B cell (primary cell): ENCODE data around the gene SLC7A9. TPM values are rescaled to one million over a fixed set of nuclear protein-coding genes. Genes with fewer than 3 reads are reported as not detected.

Experiments
- ATAC-seq: fragments of 200-7000 bp; cut with Tn5 transposase; one replicate; pipeline ENCODE4 v1.10.0; 2021; ENCODE audit warnings: low read depth, mild to moderate bottlenecking, moderate number of reproducible peaks, moderate library complexity
- CTCF ChIA-PET: fragments of 350-600 bp; sonication (Branson Sonifier 250); formaldehyde crosslinking; loops from one replicate; lab custom pipeline; 2021; ENCODE audit warnings: antibody characterized with exemption, inconsistent platforms; lab: Charles Lee
- POLR2A ChIA-PET: fragments of 350-600 bp; sonication (Branson Sonifier 250); formaldehyde crosslinking; loops from one replicate; lab custom pipeline; 2021; ENCODE audit warnings: antibody characterized with exemption; lab: Charles Lee
- DNase-seq: peaks from one replicate; pipeline ENCODE4 v3.0.0; 2013
- H2AFZ ChIP-seq: 2 replicates; pipeline ENCODE4 v1.6.1; 2012; ENCODE audit warnings: mild to moderate bottlenecking, low read depth, low read length; ENCODE audit not compliant: insufficient read depth, poor library complexity, severe bottlenecking
- H3K27ac ChIP-seq, 2 donors: 1 replicate in 1 of 2; 2 replicates in 1 of 2; pipeline ENCODE4 v1.5.1; 2012 to 2013; ENCODE audit warnings: low read length in 2 of 2, mild to moderate bottlenecking in 2 of 2, moderate library complexity in 1 of 2
- H3K27me3 ChIP-seq, 4 experiments: fragments of 200-600 bp in 1 of 4; sonication (generic) in 1 of 4; replicated peaks in 1 of 4; 1 replicate in 2 of 4; 2 replicates in 2 of 4; pipeline versions ENCODE4 v1.6.1 to v1.7.0; 2013 to 2016; ENCODE audit warnings: low read length in 3 of 4, mild to moderate bottlenecking in 2 of 4, mixed read lengths in 1 of 4, moderate library complexity in 1 of 4; ENCODE audit not compliant: insufficient read depth in 4 of 4, control insufficient read depth in 3 of 4; ENCODE audit errors: control extremely low read depth in 1 of 4
- H3K36me3 ChIP-seq, 2 experiments: replicated peaks in 1 of 2; 1 replicate in 1 of 2; 2 replicates in 1 of 2; pipeline versions ENCODE4 v1.6.1 to v1.7.1; 2013; ENCODE audit warnings: low read length in 1 of 2; ENCODE audit not compliant: insufficient read depth in 2 of 2, control insufficient read depth in 1 of 2; ENCODE audit errors: control extremely low read depth in 1 of 2, extremely low read depth in 1 of 2
- H3K4me1 ChIP-seq, 2 donors: fragments of 200-600 bp in 1 of 2; sonication (generic) in 1 of 2; 1 replicate in 1 of 2; 2 replicates in 1 of 2; pipeline versions ENCODE4 v1.5.1 to v1.6.1; 2013 to 2017; ENCODE audit warnings: low read length in 2 of 2; ENCODE audit not compliant: control insufficient read depth in 2 of 2, insufficient read depth in 2 of 2
- H3K4me2 ChIP-seq: replicated peaks from 2 replicates; pipeline ENCODE3; 2012; ENCODE audit warnings: mild to moderate bottlenecking, low read depth, low read length; ENCODE audit not compliant: poor library complexity, severe bottlenecking
- H3K4me3 ChIP-seq, 5 experiments: fragments of 200-600 bp in 1 of 5; sonication (generic) in 1 of 5; 1 replicate in 3 of 5; 2 replicates in 2 of 5; pipeline versions ENCODE4 v1.5.1 to v1.7.0; 2011 to 2016; ENCODE audit warnings: low read length in 4 of 5, mild to moderate bottlenecking in 4 of 5, low read depth in 2 of 5, control low read depth in 1 of 5, moderate library complexity in 1 of 5; ENCODE audit not compliant: insufficient read depth in 1 of 5; ENCODE audit errors: control extremely low read depth in 1 of 5, extremely low read depth in 1 of 5
- H3K79me2 ChIP-seq: fragments of 200-600 bp; sonication (generic); one replicate; pipeline ENCODE4 v1.6.0; 2016; ENCODE audit warnings: low read length; ENCODE audit not compliant: control insufficient read depth, insufficient read depth
- H3K9ac ChIP-seq: fragments of 200-600 bp; sonication (generic); 2 replicates; pipeline ENCODE4 v1.6.1; 2017; ENCODE audit warnings: mild to moderate bottlenecking, low read length, moderate library complexity
- H3K9me3 ChIP-seq, 3 donors: one replicate each; pipeline versions ENCODE4 v1.6.1 to v1.7.1; 2013; ENCODE audit warnings: low read length in 2 of 3; ENCODE audit not compliant: control insufficient read depth in 2 of 3, insufficient read depth in 1 of 3; ENCODE audit errors: control extremely low read depth in 1 of 3
- H4K20me1 ChIP-seq: 2 replicates; pipeline ENCODE4 v1.6.0; 2012; ENCODE audit warnings: mild to moderate bottlenecking, low read length; ENCODE audit not compliant: insufficient read depth, control insufficient read depth, poor library complexity, severe bottlenecking
- H3K27ac Mint-ChIP-seq: one replicate; pipeline ENCODE4 v1.8.0; 2021; ENCODE audit warnings: mixed read lengths
- H3K27me3 Mint-ChIP-seq: one replicate; pipeline ENCODE4 v1.8.0; 2021; ENCODE audit warnings: mixed read lengths
- H3K4me1 Mint-ChIP-seq: one replicate; pipeline ENCODE4 v1.8.0; 2021; ENCODE audit warnings: mixed read lengths
- H3K4me3 Mint-ChIP-seq: one replicate; pipeline ENCODE4 v1.8.0; 2021; ENCODE audit warnings: mixed read lengths
- H3K9me3 Mint-ChIP-seq: one replicate; pipeline ENCODE4 v1.8.0; 2022; ENCODE audit warnings: mixed read lengths; ENCODE audit not compliant: insufficient read depth
- CTCF ChIP-seq: fragments of 200-600 bp; IDR thresholded peaks from one replicate; pipeline ENCODE4 v1.8.0; 2022; ENCODE audit warnings: antibody characterized with exemption, mild to moderate bottlenecking
- EZH2 ChIP-seq: IDR thresholded peaks from 2 replicates; pipeline ENCODE4 v1.6.1; 2012; ENCODE audit warnings: borderline replicate concordance, low read depth, mild to moderate bottlenecking, moderate library complexity, low read length; ENCODE audit not compliant: insufficient read depth, poor library complexity, severe bottlenecking
- WGBS: methylation state at CpG from one replicate; pipeline ENCODE4 v1.1.5; 2013; ENCODE audit warnings: missing lambda C conversion rate; ENCODE audit not compliant: insufficient coverage; 5-methylcytosine and 5-hydroxymethylcytosine counted together
- intact Hi-C: fragments of 100-400 bp; cut with micrococcal nuclease; formaldehyde crosslinking; loops from one replicate; pipeline ENCODE4 v1.10.0; 2022
- polyA plus RNA-seq: library from polyadenylated mRNA; depleted of rRNA; stranded (reverse); fragments of >200 nt; gene quantifications from 2 replicates; pipeline ENCODE4 v1.2.3, GENCODE V29; 2012
- total RNA-seq, 2 donors: library from RNA; stranded (reverse); fragments of 120-200 nt in 1 of 2; gene quantifications; 1 replicate in 1 of 2; 2 replicates in 1 of 2; pipeline versions ENCODE4 v1.2.3 to v1.2.4, GENCODE V29; 2013 to 2022

The SLC7A9 gene
- total and polyA plus RNA-seq, 2 donors (not counting 1 experiment from before 2014, with no cell fraction given): 0.19 to 0.62 TPM

GRCh38 chr19:32858559-32858958 lies 11.0 kb downstream of the SLC7A9 start:
- WGBS: 100% methylated on average over 6 of the region's 10 CpGs
- H3K9me3 ChIP-seq: no peaks in the 10 kb centered on the region
- H3K4me1 Mint-ChIP-seq: no peaks in the 10 kb centered on the region
- no peak overlapping the region for H3K4me2 ChIP-seq
- no peaks in the 10 kb centered on the region for H3K79me2 ChIP-seq
- CTCF ChIA-PET: no interaction called here
- no peak overlapping the region for H3K4me3 Mint-ChIP-seq
- no peak for TF ChIP-seq CTCF
- no peak for TF ChIP-seq EZH2
- H3K9ac ChIP-seq: no peak overlapping the region
- DNase-seq (no peak), ATAC-seq (no peak)
- POLR2A ChIA-PET: no interaction called here
- intact Hi-C loops: no loop called here
- no peaks in the 10 kb centered on the region for H3K27me3 ChIP-seq
- H3K36me3 ChIP-seq: no peaks in the 10 kb centered on the region
- H3K27ac Mint-ChIP-seq: no peak overlapping the region
- no peaks in the 10 kb centered on the region for H4K20me1 ChIP-seq
- no peaks in the 10 kb centered on the region for H3K4me1 ChIP-seq
- no peak overlapping the region for H2AFZ ChIP-seq
- H3K27me3 Mint-ChIP-seq: no peaks in the 10 kb centered on the region
- no peak overlapping the region for H3K4me3 ChIP-seq
- no peak overlapping the region for H3K27ac ChIP-seq
- H3K9me3 Mint-ChIP-seq: no peaks in the 10 kb centered on the region

- Histone ChIP-seq H3K27me3 (no peaks in the 10 kb centered on the region), H3K9ac (no peak overlapping the region), H3K9me3 (no peaks in the 10 kb centered on the region), H2AFZ (no peak overlapping the region), H3K4me3 (no peak overlapping the region), H3K4me1 (no peaks in the 10 kb centered on the region), H4K20me1 (no peaks in the 10 kb centered on the region), H3K79me2 (no peaks in the 10 kb centered on the region), H3K27ac (no peak overlapping the region), H3K4me2 (no peak overlapping the region), H3K36me3 (no peaks in the 10 kb centered on the region)
- intact Hi-C loops: no loop called here
- ChIA-PET CTCF (no interaction called here), POLR2A (no interaction called here)
- Mint-ChIP-seq H3K27ac (no peak overlapping the region), H3K9me3 (no peaks in the 10 kb centered on the region), H3K4me1 (no peaks in the 10 kb centered on the region), H3K4me3 (no peak overlapping the region), H3K27me3 (no peaks in the 10 kb centered on the region)
- TF ChIP-seq EZH2 (no peak), CTCF (no peak)
- 92% methylated on average over 13 of the region's 13 CpGs for WGBS
- ATAC-seq: no peak
- DNase-seq: no peak
These were observed 11.4 kb downstream of the SLC7A9 start for GRCh38 chr19:32858155-32858554.
